ENCODE data around the gene PRKAG2. TPM values are rescaled to one million over a fixed set of nuclear protein-coding genes. Genes with fewer than 3 reads are reported as not detected.

The PRKAG2 gene
- total RNA-seq, 8 experiments from 2014 or later = 6.3 to 13.4 (median 8.5) TPM

DNA sequence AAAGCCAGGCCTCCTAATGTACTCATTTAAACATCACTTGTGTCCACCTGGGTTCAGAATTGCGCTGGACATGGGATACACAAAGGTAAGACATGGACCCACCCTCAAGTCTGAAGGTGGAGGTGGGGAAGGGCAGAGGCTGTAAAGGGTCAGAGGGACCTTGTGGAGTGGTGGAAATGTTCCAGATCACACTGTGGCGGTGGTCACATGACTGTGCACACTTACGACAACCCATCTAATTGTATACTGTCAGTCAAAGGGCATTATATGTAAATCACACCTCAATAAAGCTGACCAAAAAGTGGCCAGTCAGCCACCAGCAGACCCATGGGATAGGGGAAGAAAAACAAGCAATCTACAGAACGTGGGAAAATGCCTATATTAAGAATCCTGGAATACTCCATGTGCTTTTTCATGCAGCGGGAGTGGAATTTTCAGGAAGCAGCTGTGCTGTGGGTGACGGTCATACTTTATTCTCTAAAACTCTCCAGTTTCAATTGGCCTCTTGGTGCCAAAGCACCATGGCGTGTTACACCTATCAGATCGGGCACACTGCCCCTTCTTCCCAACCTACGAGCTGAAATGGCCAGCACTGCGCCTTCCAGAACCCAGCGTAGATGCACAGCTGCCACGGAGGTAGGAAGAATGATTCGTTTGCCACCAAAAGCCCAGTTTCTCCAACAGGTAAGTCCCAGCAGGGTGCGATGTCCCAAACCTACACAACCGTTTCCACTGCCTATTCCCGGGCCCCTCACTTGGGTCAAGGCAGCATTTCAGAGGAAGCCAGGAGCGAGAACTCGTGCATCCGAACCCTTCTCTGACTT is 69.8 kb downstream of the PRKAG2 start:
- no peak for ATAC-seq (replicated peaks in 6 of 8)
- in situ Hi-C loops (cut with MboI; ENCODE audit: low pct_unique_long_range_greater_than_20kb in 2 of 9, low sequenced_read_pairs in 9 of 9, unreplicated experiment in 9 of 9) = no loop called here
- 49 to 94% (median 80%) methylated on average over 2 to 18 of the region's 19 CpGs for WGBS, 10 experiments
- Histone ChIP-seq H3K4me3 (no peak overlapping the region), H3K4me1 (replicated peaks in 1 of 2) (peaks cover 3% of the 10 kb centered on the region in 2 donors), H3K27ac (no peak overlapping the region)

DNA sequence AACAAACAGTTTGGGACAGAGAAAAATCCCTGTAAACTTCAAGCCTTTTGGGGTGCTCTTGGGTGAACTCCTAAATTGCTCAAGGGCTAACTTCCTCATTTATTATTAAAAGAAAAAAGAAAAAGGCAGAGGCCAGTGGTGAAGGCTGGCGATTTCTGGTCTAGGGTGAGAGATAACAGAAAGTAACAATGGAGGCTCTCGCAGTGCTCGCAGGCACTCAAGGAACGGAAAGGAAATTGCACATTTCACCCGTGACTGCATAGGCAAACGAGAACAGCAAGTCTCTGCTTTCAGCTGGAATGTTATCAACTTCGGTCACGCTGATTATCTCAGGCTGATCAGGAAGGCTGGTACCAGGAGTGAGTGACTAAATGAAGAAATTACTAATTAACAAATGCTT is 70.7 kb downstream of the PRKAG2 start:
- H3K4me3 ChIP-seq = no peak overlapping the region
- 25 to 100% (median 87%) methylated on average over 1 to 8 of the region's 8 CpGs; no CpG with 5 or more reads in 1 of the 10 experiments for WGBS, 10 experiments
- ATAC-seq (replicated peaks in 6 of 8) = no peak
- H3K4me1 ChIP-seq (replicated peaks in 1 of 2) = peaks cover 3% of the 10 kb centered on the region in 2 donors
- in situ Hi-C loops (cut with MboI; ENCODE audit: low pct_unique_long_range_greater_than_20kb in 2 of 9, low sequenced_read_pairs in 9 of 9, unreplicated experiment in 9 of 9) = no loop called here
- H3K27ac ChIP-seq = no peak overlapping the region

- in situ Hi-C loops (cut with MboI; ENCODE audit: low pct_unique_long_range_greater_than_20kb in 2 of 9, low sequenced_read_pairs in 9 of 9, unreplicated experiment in 9 of 9) = no loop called here
- no peak for ATAC-seq (replicated peaks in 6 of 8)
- Histone ChIP-seq H3K4me3 (no peak overlapping the region), H3K27ac (no peak overlapping the region), H3K4me1 (replicated peaks in 1 of 2) (peaks cover 3% of the 10 kb centered on the region in 2 donors)
- 28 to 100% (median 80%) methylated on average over 1 to 6 of the region's 6 CpGs; no CpG with 5 or more reads in 3 of the 10 experiments for WGBS, 10 experiments
These were observed 71.7 kb downstream of the PRKAG2 start for GRCh38 chr7:151805191-151805590.

GRCh38 chr7:151804756-151805155 is 72.2 kb downstream of the PRKAG2 start:
- Histone ChIP-seq H3K4me1 (replicated peaks in 1 of 2) (peaks cover 3% of the 10 kb centered on the region in 2 donors), H3K4me3 (no peak overlapping the region), H3K27ac (no peak overlapping the region)
- no peak for ATAC-seq (replicated peaks in 6 of 8)
- 20 to 100% (median 88%) methylated on average over 1 to 8 of the region's 9 CpGs; no CpG with 5 or more reads in 1 of the 10 experiments for WGBS, 10 experiments
- in situ Hi-C loops (cut with MboI; ENCODE audit: low pct_unique_long_range_greater_than_20kb in 2 of 9, low sequenced_read_pairs in 9 of 9, unreplicated experiment in 9 of 9) = no loop called here

DNA sequence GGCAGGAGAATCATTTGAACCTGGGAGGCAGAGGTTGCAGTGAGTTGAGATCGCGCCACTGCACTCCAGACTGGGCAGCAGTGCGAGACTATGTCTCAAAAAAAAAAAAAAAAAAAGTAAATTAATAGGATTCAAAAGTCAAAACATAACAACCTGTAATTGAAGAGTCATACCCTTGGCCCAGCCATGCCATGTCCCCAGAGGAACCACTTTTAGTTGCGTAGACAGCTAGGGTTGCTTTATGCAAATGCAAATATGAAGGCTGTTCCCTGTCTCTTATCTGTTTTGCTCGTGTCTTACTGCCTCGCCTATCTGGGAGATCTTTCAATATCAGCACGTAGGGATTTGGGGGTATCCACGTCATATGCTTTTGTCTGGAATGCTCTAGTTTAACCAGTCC is 73.1 kb downstream of the PRKAG2 start:
- ATAC-seq (replicated peaks in 6 of 8) = no peak
- H3K4me1 ChIP-seq (replicated peaks in 1 of 2) = peaks cover 3% of the 10 kb centered on the region in 2 donors
- H3K27ac ChIP-seq = no peak overlapping the region
- H3K4me3 ChIP-seq = no peak overlapping the region
- WGBS, 10 experiments = 44 to 100% (median 83%) methylated on average over 1 to 8 of the region's 8 CpGs; no CpG with 5 or more reads in 2 of the 10 experiments
- in situ Hi-C loops (cut with MboI; ENCODE audit: low pct_unique_long_range_greater_than_20kb in 2 of 9, low sequenced_read_pairs in 9 of 9, unreplicated experiment in 9 of 9) = no loop called here

DNA sequence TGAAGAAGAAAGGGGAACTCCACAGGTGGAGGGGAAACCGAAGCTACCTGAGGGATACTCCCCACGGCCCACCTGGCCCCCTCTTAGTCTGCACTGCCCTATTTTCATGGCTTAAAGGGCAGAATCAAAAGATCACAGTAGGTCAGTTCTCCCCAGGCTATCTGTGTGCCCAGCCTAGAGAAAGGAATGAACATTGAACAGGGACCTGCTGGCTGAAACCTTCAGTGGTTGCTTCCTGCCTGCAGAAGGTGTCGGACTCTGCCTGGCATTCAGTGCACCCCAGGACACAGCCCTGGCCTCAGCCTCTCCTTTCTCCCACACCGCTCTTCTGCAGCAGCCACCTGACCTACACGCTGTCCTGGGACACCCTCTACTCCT is 74.5 kb downstream of the PRKAG2 start:
- Histone ChIP-seq H3K27ac (no peak overlapping the region), H3K4me1 (replicated peaks in 1 of 2) (peaks cover 0 to 4% of the 10 kb centered on the region in 2 donors), H3K4me3 (no peak overlapping the region)
- WGBS, 10 experiments = 79 to 83% methylated on average over 2 to 3 of the region's 5 CpGs; no CpG with 5 or more reads in 8 of the 10 experiments
- in situ Hi-C loops (cut with MboI; ENCODE audit: low pct_unique_long_range_greater_than_20kb in 2 of 9, low sequenced_read_pairs in 9 of 9, unreplicated experiment in 9 of 9) = no loop called here
- ATAC-seq (replicated peaks in 6 of 8) = no peak

GRCh38 chr7:151801782-151802468 is 75.0 kb downstream of the PRKAG2 start:
- in situ Hi-C loops (cut with MboI; ENCODE audit: low pct_unique_long_range_greater_than_20kb in 2 of 9, low sequenced_read_pairs in 9 of 9, unreplicated experiment in 9 of 9) = no loop called here
- 20 to 100% (median 81%) methylated on average over 1 to 6 of the region's 15 CpGs; no CpG with 5 or more reads in 2 of the 10 experiments for WGBS, 10 experiments
- no peak overlapping the region for H3K27ac ChIP-seq
- peaks cover 0 to 9% of the 10 kb centered on the region in 2 donors for H3K4me1 ChIP-seq (replicated peaks in 1 of 2)
- ATAC-seq (replicated peaks in 6 of 8) = no peak
- no peak overlapping the region for H3K4me3 ChIP-seq

DNA sequence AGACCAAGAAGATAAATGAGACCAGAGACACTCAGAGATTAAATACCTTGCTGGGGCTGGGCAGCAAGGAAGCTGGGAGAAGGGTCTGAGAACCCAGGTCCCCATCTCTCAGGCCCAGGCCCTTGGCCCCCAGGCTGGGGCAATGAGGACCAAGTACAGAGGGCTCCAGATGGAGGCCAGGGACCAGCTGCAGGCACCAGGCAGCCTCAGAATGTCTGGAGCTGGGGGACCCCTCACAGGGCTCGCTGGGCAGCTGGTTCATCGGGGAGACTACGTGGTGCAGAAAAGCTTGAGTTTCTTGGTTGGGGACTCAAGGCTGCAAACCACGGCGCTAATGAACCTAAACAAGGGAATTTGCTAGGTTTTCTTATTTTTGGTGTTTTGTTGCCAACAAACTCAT is 75.6 kb downstream of the PRKAG2 start:
- Histone ChIP-seq H3K27ac (no peak overlapping the region), H3K4me3 (no peak overlapping the region), H3K4me1 (replicated peaks in 1 of 2) (peaks cover 0 to 16% of the 10 kb centered on the region in 2 donors)
- ATAC-seq (replicated peaks in 6 of 8) = no peak
- in situ Hi-C loops (cut with MboI; ENCODE audit: low pct_unique_long_range_greater_than_20kb in 2 of 9, low sequenced_read_pairs in 9 of 9, unreplicated experiment in 9 of 9) = no loop called here
- WGBS, 10 experiments = 80 to 100% (median 90%) methylated on average over 1 to 5 of the region's 5 CpGs; no CpG with 5 or more reads in 5 of the 10 experiments

GRCh38 chr7:151800861-151801260 is 76.1 kb downstream of the PRKAG2 start:
- no peak for ATAC-seq (replicated peaks in 6 of 8)
- in situ Hi-C loops (cut with MboI; ENCODE audit: low pct_unique_long_range_greater_than_20kb in 2 of 9, low sequenced_read_pairs in 9 of 9, unreplicated experiment in 9 of 9) = no loop called here
- 73 to 100% (median 100%) methylated on average over 1 to 2 of the region's 4 CpGs; no CpG with 5 or more reads in 7 of the 10 experiments for WGBS, 10 experiments
- H3K4me1 ChIP-seq (replicated peaks in 1 of 2) = peaks cover 0 to 20% of the 10 kb centered on the region in 2 donors
- H3K27ac ChIP-seq = no peak overlapping the region
- no peak overlapping the region for H3K4me3 ChIP-seq

DNA sequence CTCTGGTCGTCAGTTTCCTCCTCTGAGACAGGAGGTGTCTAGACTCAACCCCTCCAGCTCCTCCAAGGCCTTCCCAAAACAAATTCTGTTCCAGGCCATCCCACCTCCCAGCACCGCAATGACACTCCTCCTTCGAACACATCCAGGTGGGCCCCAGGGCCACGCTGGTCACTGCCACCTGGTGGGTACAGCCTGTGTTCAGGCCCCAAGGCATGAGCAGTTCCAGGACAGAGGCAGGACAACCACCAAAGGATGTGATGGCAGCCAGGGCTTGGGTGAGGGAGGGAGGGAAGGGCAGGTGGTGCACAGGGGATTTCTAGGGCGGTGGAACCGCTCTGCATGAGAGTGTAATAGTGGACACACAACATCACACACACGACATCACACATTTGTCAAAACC is 76.5 kb downstream of the PRKAG2 start:
- in situ Hi-C loops (cut with MboI; ENCODE audit: low pct_unique_long_range_greater_than_20kb in 2 of 9, low sequenced_read_pairs in 9 of 9, unreplicated experiment in 9 of 9) = no loop called here
- no peak for ATAC-seq (replicated peaks in 6 of 8)
- Histone ChIP-seq H3K27ac (no peak overlapping the region), H3K4me3 (no peak overlapping the region), H3K4me1 (replicated peaks in 1 of 2) (peaks cover 0 to 20% of the 10 kb centered on the region in 2 donors)
- 80 to 100% (median 90%) methylated on average over 1 to 5 of the region's 7 CpGs; no CpG with 5 or more reads in 5 of the 10 experiments for WGBS, 10 experiments

DNA sequence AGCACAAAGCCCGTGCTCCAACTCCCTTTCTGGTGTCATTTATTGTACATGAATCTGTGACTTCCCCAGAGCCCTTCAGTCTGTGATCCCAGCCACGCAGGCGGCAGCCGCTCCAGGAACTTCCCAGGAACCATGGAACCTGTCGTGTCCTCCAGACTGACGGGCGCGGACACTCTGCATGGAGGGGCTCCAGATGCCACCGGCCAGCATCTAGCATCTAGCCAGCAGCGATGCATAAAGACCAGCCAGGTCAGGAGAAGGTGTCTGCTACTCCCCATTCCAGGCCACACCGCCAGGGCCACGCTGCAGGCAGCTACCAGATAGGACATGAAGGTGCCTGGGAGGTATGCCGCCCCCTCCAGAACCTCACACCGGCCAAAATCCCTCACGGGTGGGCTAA is 77.4 kb downstream of the PRKAG2 start:
- no peak for ATAC-seq (replicated peaks in 6 of 8)
- Histone ChIP-seq H3K27ac (no peak overlapping the region), H3K4me1 (replicated peaks in 1 of 2) (peaks cover 3 to 27% of the 10 kb centered on the region in 2 donors), H3K4me3 (no peak overlapping the region)
- 60 to 100% (median 95%) methylated on average over 1 to 9 of the region's 15 CpGs; no CpG with 5 or more reads in 3 of the 10 experiments for WGBS, 10 experiments
- in situ Hi-C loops (cut with MboI; ENCODE audit: low pct_unique_long_range_greater_than_20kb in 2 of 9, low sequenced_read_pairs in 9 of 9, unreplicated experiment in 9 of 9) = no loop called here

GRCh38 chr7:151798851-151799448 is 78.0 kb downstream of the PRKAG2 start:
- 67 to 100% (median 77%) methylated on average over 1 to 4 of the region's 10 CpGs; no CpG with 5 or more reads in 3 of the 10 experiments for WGBS, 10 experiments
- ATAC-seq (replicated peaks in 6 of 8) = no peak
- no peak overlapping the region for H3K4me3 ChIP-seq
- peaks cover 7 to 32% of the 10 kb centered on the region in 2 donors for H3K4me1 ChIP-seq (replicated peaks in 1 of 2)
- in situ Hi-C loops (cut with MboI; ENCODE audit: low pct_unique_long_range_greater_than_20kb in 2 of 9, low sequenced_read_pairs in 9 of 9, unreplicated experiment in 9 of 9) = no loop called here
- H3K27ac ChIP-seq = no peak overlapping the region
